22Rv1 (cell line): ENCODE data around the gene SNED1.

Experiments
- H3K27ac ChIP-seq: fragments of 450-650 bp; 2 replicates; pipeline ENCODE4 v1.5.1; 2017
- ZFX ChIP-seq: fragments of 450-650 bp; IDR thresholded peaks from 2 replicates; pipeline ENCODE4 v1.6.1; 2017; ENCODE audit warnings: antibody characterized with exemption, borderline replicate concordance
- TF ChIP-seq, protein P1 (sequence below): fragments of 450-650 bp; IDR thresholded peaks from 2 replicates; pipeline ENCODE4 v1.5.1; 2017; ENCODE audit warnings: mild to moderate bottlenecking

SNED1 gene

DNA sequence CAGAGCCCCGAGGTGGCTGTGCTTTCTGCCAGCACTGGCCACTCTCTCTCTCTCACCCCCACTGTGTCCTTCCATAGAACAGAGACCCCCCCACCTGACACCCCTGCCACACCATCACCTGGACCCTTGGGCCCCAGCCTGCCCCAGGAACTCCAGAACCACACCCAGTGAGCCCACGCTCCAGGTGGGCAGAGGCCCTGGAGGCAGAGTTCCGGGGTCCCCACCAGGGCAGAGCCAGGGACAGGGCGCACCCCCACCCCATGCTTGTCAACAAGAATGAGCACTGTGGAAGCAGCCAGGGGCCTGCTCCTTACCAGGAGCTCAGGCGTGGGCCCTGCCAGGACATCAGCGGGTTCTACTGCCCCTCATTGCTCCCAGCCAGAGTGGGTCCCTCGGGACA is 136.3 kb downstream of the SNED1 start:
- H3K27ac ChIP-seq: no peak overlapping the region

DNA sequence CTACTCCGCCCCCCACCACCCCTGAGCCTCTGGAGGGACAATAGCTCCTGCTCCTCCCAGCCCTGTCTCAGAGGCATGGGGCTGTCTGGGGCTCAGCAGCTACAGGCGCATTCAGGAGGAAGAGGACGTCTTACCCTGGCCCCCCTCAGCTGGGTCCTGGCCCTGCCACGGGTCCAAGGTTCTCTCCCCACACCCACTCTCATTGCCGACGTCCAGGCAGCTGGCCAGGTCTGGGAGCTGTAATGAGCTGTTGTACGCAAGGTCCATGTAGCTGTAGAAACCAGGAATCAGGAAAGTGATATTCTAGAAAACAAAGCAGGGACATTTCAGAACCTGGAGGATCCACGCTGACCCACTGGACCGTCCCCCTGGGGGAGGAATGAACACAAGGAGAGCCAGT is 137.3 kb downstream of the SNED1 start:
- H3K27ac ChIP-seq: no peak overlapping the region
- TF ChIP-seq, protein P1, sequence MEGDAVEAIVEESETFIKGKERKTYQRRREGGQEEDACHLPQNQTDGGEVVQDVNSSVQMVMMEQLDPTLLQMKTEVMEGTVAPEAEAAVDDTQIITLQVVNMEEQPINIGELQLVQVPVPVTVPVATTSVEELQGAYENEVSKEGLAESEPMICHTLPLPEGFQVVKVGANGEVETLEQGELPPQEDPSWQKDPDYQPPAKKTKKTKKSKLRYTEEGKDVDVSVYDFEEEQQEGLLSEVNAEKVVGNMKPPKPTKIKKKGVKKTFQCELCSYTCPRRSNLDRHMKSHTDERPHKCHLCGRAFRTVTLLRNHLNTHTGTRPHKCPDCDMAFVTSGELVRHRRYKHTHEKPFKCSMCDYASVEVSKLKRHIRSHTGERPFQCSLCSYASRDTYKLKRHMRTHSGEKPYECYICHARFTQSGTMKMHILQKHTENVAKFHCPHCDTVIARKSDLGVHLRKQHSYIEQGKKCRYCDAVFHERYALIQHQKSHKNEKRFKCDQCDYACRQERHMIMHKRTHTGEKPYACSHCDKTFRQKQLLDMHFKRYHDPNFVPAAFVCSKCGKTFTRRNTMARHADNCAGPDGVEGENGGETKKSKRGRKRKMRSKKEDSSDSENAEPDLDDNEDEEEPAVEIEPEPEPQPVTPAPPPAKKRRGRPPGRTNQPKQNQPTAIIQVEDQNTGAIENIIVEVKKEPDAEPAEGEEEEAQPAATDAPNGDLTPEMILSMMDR: no peak
- no peak for TF ChIP-seq ZFX

More for the DNA sequence above, 136.3 kb downstream of the SNED1 start:
- TF ChIP-seq ZFX: no peak
- TF ChIP-seq, protein P1: no peak

DNA sequence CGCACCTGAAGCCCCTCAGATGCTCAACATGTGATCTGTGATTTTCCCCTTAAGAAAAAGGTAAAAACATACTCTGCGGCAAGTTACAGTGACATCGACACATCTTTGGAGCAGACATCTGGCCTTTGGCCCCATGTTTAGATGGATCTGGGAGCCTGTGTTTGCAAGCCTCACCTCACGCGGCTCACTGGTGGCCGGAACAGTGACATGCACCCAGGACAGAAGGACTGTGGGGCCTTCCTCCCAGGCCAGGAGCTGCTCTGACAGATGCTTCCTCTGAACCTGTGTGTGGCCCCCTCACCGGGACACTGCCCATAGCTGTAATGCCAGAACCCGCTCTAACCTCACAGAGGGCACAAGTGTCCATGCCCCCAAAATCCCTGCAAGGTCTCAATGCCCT is 137.8 kb downstream of the SNED1 start:
- no peak overlapping the region for H3K27ac ChIP-seq
- no peak for TF ChIP-seq ZFX
- TF ChIP-seq, protein P1: no peak

DNA sequence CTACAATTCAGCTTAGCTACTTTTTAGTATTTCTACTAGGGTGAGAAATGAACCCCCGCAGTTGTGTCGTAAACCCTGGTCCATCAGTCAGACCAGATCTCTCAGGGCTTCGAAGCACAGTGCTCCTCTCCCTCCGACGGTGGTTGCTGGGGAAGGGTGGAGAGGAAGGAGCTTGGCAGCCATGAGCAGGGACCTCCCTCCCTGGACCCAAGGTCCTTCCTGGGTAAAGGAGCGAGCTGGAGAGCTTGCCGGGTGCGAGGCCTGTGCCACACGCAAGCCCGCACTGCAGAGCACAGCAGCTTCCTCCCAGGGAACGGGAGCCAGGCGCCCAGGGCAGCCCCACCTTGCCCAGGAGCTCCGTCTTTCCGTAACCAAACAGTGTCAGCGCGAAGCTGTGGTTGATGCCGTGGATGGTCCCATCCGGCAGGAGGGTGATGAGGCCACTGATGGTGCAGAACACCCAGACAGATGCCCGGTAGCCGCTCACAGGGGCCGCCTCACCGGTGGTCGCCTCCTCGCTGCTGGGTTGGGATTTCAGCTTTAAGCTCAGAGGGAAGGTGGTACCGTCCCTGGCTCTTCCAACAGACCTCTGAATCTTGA is 138.3 kb downstream of the SNED1 start:
- TF ChIP-seq ZFX: no peak
- TF ChIP-seq, protein P1: no peak
- H3K27ac ChIP-seq: no peak overlapping the region

DNA sequence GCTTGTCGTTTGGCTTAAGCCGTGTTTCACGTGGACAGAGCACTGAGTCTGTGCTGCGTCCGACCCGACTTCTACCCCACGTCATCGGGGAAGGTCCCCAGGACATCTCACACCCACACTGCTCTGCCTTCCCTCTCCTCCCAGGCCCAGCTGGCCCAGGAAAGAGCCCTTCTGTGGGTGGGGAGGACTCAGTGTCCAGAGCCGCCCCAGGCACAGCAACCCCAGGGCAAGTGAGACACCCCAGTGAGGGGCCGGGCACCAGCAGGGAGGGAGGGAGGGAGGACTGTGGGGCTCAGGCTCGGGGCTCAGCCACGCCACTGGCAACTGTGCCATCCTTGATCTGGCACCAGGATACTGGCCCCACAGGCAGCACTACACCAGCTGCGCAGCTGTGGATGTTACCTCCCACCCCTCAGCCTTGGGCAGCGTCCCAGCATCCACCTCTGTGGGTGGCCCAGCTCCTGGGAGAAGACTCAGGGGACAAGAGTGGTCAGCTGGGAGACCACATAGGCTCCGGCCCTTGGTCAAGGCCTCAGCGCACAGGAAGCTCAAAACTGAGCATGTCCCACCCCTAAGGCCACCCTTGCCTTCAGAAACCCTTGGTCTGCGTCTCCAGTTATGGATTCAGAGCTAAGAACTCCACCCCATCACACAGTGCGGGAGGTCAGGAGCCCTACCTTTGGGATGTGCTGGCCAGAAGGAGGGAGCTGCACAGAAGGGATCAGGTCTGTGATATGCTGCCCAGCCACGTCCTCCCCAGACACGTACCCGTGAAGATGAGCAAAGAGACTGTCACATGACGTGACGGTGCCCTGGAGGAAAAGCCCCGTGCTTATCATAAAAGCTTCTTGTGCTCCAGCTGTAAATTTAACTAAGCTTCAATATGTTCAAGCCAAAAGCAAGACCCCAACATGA is 139.1 kb downstream of the SNED1 start:
- no peak for TF ChIP-seq ZFX
- TF ChIP-seq, protein P1: no peak
- no peak overlapping the region for H3K27ac ChIP-seq

DNA sequence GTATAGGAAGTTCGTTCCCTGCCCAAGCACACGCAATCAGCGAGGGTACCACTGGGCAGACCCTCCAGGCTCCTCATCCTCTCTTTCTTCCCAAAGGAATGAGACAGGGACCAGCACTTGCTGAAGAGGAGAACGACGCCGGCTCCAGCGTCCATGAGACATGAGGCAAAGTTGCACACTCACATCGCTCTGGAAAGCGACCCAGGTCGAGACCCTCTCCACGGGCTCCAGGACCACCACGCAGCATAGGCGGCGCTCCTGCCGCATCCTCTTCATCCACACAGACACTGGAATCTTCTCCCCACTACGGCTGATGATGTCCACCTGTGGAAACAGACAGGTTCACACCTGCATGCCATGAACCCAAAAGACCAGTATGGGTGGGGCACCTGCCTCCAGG is 140.1 kb downstream of the SNED1 start:
- TF ChIP-seq, protein P1: no peak
- TF ChIP-seq ZFX: no peak
- H3K27ac ChIP-seq: no peak overlapping the region

DNA sequence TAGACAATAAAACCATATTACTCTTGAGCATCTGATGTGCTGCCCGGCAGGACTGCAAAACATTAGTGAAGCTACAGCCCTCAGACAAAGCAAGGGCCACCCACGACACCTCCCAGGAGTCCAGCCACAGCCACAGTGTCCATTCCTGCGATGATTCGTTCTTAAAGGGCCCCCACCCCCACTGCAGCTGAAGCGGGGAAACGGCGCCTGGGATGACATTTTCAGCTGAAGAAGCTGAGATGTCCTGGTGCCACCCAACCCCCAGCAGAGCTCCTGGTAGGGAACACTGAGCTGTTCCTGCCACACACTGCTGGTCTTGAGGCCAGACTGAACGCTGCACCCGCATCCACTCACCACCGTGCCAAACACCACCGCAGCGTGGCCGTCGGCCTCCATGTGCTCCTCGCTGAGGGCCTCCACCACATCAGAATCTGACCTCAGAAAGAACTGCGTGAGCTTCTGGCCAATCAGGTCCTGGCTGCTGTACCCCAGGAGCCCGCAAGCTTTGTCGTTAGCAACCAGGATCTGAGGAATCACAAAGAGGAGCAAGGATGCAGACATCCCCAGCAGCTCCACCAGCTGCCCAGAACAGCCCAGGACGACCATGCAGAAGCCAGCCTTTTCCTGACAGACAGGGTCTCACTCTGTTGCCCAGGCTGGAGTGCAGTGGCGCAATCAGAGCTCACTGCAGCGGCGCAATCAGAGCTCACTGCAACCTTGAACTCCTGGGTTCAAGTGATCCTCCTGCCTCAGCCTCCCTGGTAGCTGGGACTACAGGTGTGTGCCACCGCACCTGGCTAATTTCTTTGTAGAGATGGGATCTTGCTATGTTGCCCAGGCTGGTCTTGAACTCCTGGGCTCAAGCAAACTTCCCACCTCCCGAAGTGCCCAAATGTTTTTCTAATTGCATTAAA is 141.4 kb downstream of the SNED1 start:
- no peak overlapping the region for H3K27ac ChIP-seq
- TF ChIP-seq, protein P1: no peak
- no peak for TF ChIP-seq ZFX
